ENCODE results near the gene HABP4.
"Not testable (repeated sequence)": the region's sequence is repeated elsewhere in the genome, so short reads cannot be mapped to it uniquely, and the experiment has no call there.

HABP4 gene

GRCh38 chr9:96502539-96503373 is 52.8 kb downstream of the HABP4 start:
- no peak overlapping the region for H3K4me3 Mint-ChIP-seq
- no peak for DNase-seq (ENCODE audit: low spot score)
- no peaks in the 10 kb centered on the region for H3K36me3 Mint-ChIP-seq (ENCODE audit: low read depth)
- H3K9me3 Mint-ChIP-seq, result no peaks in the 10 kb centered on the region
- H3K27me3 Mint-ChIP-seq (ENCODE audit: low read depth), result no peaks in the 10 kb centered on the region
- no peak overlapping the region for H3K27ac Mint-ChIP-seq
- H3K4me1 Mint-ChIP-seq (ENCODE audit: low read depth), result no peaks in the 10 kb centered on the region

GRCh38 chr9:96503374-96503748 is 53.4 kb downstream of the HABP4 start:
- H3K9me3 Mint-ChIP-seq; H3K4me1 Mint-ChIP-seq (ENCODE audit: low read depth); H3K27ac Mint-ChIP-seq; H3K36me3 Mint-ChIP-seq (ENCODE audit: low read depth); DNase-seq (ENCODE audit: low spot score); H3K27me3 Mint-ChIP-seq (ENCODE audit: low read depth); H3K4me3 Mint-ChIP-seq: not testable (repeated sequence)

GRCh38 chr9:96503918-96504317 is 53.9 kb downstream of the HABP4 start:
- DNase-seq (ENCODE audit: low spot score), result no peak
- Mint-ChIP-seq H3K27ac (no peak overlapping the region), H3K27me3 (ENCODE audit: low read depth) (no peaks in the 10 kb centered on the region), H3K36me3 (ENCODE audit: low read depth) (no peaks in the 10 kb centered on the region), H3K4me3 (no peak overlapping the region), H3K9me3 (no peaks in the 10 kb centered on the region), H3K4me1 (ENCODE audit: low read depth) (no peaks in the 10 kb centered on the region)

GRCh38 chr9:96505316-96505991 is 55.5 kb downstream of the HABP4 start:
- no peak for DNase-seq (ENCODE audit: low spot score)
- Mint-ChIP-seq H3K4me3 (no peak overlapping the region), H3K36me3 (ENCODE audit: low read depth) (no peaks in the 10 kb centered on the region)

GRCh38 chr9:96508227-96508940 is 58.4 kb downstream of the HABP4 start:
- Mint-ChIP-seq H3K27ac (no peak overlapping the region), H3K4me3 (no peak overlapping the region)

More at GRCh38 chr9:96505316-96505991, 55.5 kb downstream of the HABP4 start:
- peaks cover 2% of the 10 kb centered on the region for H3K4me1 Mint-ChIP-seq (ENCODE audit: low read depth)
- H3K27me3 Mint-ChIP-seq (ENCODE audit: low read depth), result no peaks in the 10 kb centered on the region
- H3K27ac Mint-ChIP-seq, result no peak overlapping the region
- H3K9me3 Mint-ChIP-seq, result no peaks in the 10 kb centered on the region

GRCh38 chr9:96509026-96509425 is 59.1 kb downstream of the HABP4 start:
- H3K4me3 Mint-ChIP-seq, result no peak overlapping the region
- no peaks in the 10 kb centered on the region for H3K36me3 Mint-ChIP-seq (ENCODE audit: low read depth)
- no peaks in the 10 kb centered on the region for H3K9me3 Mint-ChIP-seq
- no peak for DNase-seq (ENCODE audit: low spot score)
- H3K4me1 Mint-ChIP-seq (ENCODE audit: low read depth), result peaks cover 2% of the 10 kb centered on the region
- H3K27ac Mint-ChIP-seq, result no peak overlapping the region
- H3K27me3 Mint-ChIP-seq (ENCODE audit: low read depth), result no peaks in the 10 kb centered on the region

More at GRCh38 chr9:96508227-96508940, 58.4 kb downstream of the HABP4 start:
- H3K4me1 Mint-ChIP-seq (ENCODE audit: low read depth), result peaks cover 2% of the 10 kb centered on the region
- H3K27me3 Mint-ChIP-seq (ENCODE audit: low read depth), result no peaks in the 10 kb centered on the region
- DNase-seq (ENCODE audit: low spot score), result no peak
- no peaks in the 10 kb centered on the region for H3K36me3 Mint-ChIP-seq (ENCODE audit: low read depth)
- H3K9me3 Mint-ChIP-seq, result no peaks in the 10 kb centered on the region

- Mint-ChIP-seq H3K27ac (no peak overlapping the region), H3K27me3 (ENCODE audit: low read depth) (no peaks in the 10 kb centered on the region), H3K4me3 (no peak overlapping the region)
Measured at GRCh38 chr9:96509848-96510247, 59.9 kb downstream of the HABP4 start.

GRCh38 chr9:96510258-96510657 is 60.3 kb downstream of the HABP4 start:
- no peak overlapping the region for H3K27ac Mint-ChIP-seq
- no peaks in the 10 kb centered on the region for H3K27me3 Mint-ChIP-seq (ENCODE audit: low read depth)
- H3K36me3 Mint-ChIP-seq (ENCODE audit: low read depth), result no peaks in the 10 kb centered on the region
- H3K4me3 Mint-ChIP-seq, result no peak overlapping the region
- H3K9me3 Mint-ChIP-seq, result no peaks in the 10 kb centered on the region
- H3K4me1 Mint-ChIP-seq (ENCODE audit: low read depth), result peaks cover 2% of the 10 kb centered on the region
- DNase-seq (ENCODE audit: low spot score), result no peak

More at GRCh38 chr9:96509848-96510247, 59.9 kb downstream of the HABP4 start:
- DNase-seq (ENCODE audit: low spot score), result no peak
- Mint-ChIP-seq H3K36me3 (ENCODE audit: low read depth) (no peaks in the 10 kb centered on the region), H3K9me3 (no peaks in the 10 kb centered on the region), H3K4me1 (ENCODE audit: low read depth) (peaks cover 2% of the 10 kb centered on the region)

- H3K9me3 Mint-ChIP-seq, result no peaks in the 10 kb centered on the region
- no peaks in the 10 kb centered on the region for H3K36me3 Mint-ChIP-seq (ENCODE audit: low read depth)
- no peak overlapping the region for H3K4me3 Mint-ChIP-seq
- no peak overlapping the region for H3K27ac Mint-ChIP-seq
- no peak for DNase-seq (ENCODE audit: low spot score)
- H3K4me1 Mint-ChIP-seq (ENCODE audit: low read depth), result peaks cover 2% of the 10 kb centered on the region
- no peaks in the 10 kb centered on the region for H3K27me3 Mint-ChIP-seq (ENCODE audit: low read depth)
Measured at GRCh38 chr9:96512240-96512639, 62.3 kb downstream of the HABP4 start.

- Mint-ChIP-seq H3K27ac (no peak overlapping the region), H3K4me1 (ENCODE audit: low read depth) (peaks cover 2% of the 10 kb centered on the region), H3K27me3 (ENCODE audit: low read depth) (no peaks in the 10 kb centered on the region), H3K9me3 (no peaks in the 10 kb centered on the region), H3K4me3 (no peak overlapping the region), H3K36me3 (ENCODE audit: low read depth) (no peaks in the 10 kb centered on the region)
- no peak for DNase-seq (ENCODE audit: low spot score)
Measured at GRCh38 chr9:96513622-96514021, 63.7 kb downstream of the HABP4 start.

GRCh38 chr9:96514108-96514799 is 64.3 kb downstream of the HABP4 start:
- H3K4me3 Mint-ChIP-seq, result no peak overlapping the region
- no peaks in the 10 kb centered on the region for H3K9me3 Mint-ChIP-seq
- no peak overlapping the region for H3K27ac Mint-ChIP-seq
- peaks cover 2% of the 10 kb centered on the region for H3K4me1 Mint-ChIP-seq (ENCODE audit: low read depth)
- no peaks in the 10 kb centered on the region for H3K36me3 Mint-ChIP-seq (ENCODE audit: low read depth)
- DNase-seq (ENCODE audit: low spot score), result no peak
- H3K27me3 Mint-ChIP-seq (ENCODE audit: low read depth), result no peaks in the 10 kb centered on the region

GRCh38 chr9:96514800-96515158 is 64.8 kb downstream of the HABP4 start:
- Mint-ChIP-seq H3K36me3 (ENCODE audit: low read depth) (no peaks in the 10 kb centered on the region), H3K4me1 (ENCODE audit: low read depth) (peaks cover 2% of the 10 kb centered on the region), H3K27me3 (ENCODE audit: low read depth) (no peaks in the 10 kb centered on the region), H3K27ac (no peak overlapping the region), H3K9me3 (no peaks in the 10 kb centered on the region), H3K4me3 (no peak overlapping the region)
- DNase-seq (ENCODE audit: low spot score), result no peak

GRCh38 chr9:96515621-96516470 is 65.9 kb downstream of the HABP4 start:
- DNase-seq (ENCODE audit: low spot score), result no peak
- no peaks in the 10 kb centered on the region for H3K27me3 Mint-ChIP-seq (ENCODE audit: low read depth)
- no peaks in the 10 kb centered on the region for H3K9me3 Mint-ChIP-seq
- no peak overlapping the region for H3K4me3 Mint-ChIP-seq
- H3K36me3 Mint-ChIP-seq (ENCODE audit: low read depth), result no peaks in the 10 kb centered on the region
- H3K27ac Mint-ChIP-seq, result no peak overlapping the region
- no peaks in the 10 kb centered on the region for H3K4me1 Mint-ChIP-seq (ENCODE audit: low read depth)
